SIG-M5 (cell line): ENCODE results near the gene C1D.
"Not testable (repeated sequence)": the region's sequence is repeated elsewhere in the genome, so short reads cannot be mapped to it uniquely, and the experiment has no call there.

Source experiments
- DNase-seq: peaks from one replicate; lab custom pipeline; 2025; lab: John Stamatoyannopoulos, UW

C1D gene

GRCh38 chr2:67999332-67999731 is 63.5 kb downstream of the C1D start:
- no peak for DNase-seq

- DNase-seq = no peak
Observed at GRCh38 chr2:67997903-67998302, 64.9 kb downstream of the C1D start.

GRCh38 chr2:67997528-67997900 is 65.3 kb downstream of the C1D start:
- DNase-seq = no peak

GRCh38 chr2:67996772-67997527 is 65.9 kb downstream of the C1D start:
- no peak for DNase-seq

- no peak for DNase-seq
Observed at GRCh38 chr2:67994716-67995115, 68.1 kb downstream of the C1D start.

- DNase-seq = not testable (repeated sequence)
Observed at GRCh38 chr2:67994069-67994468, 68.7 kb downstream of the C1D start.

- no peak for DNase-seq
Observed at GRCh38 chr2:67993329-67993728, 69.5 kb downstream of the C1D start.

- no peak for DNase-seq
Observed at GRCh38 chr2:67991456-67991855, 71.3 kb downstream of the C1D start.
